SH-SY5Y (cell line): ENCODE measurements around the gene PCNX2.

Source experiments
- GATA2 ChIP-seq: IDR thresholded peaks from 2 replicates; pipeline ENCODE4 v1.6.1; 2011; ENCODE audit warnings: mild to moderate bottlenecking, low read depth, low read length
- GATA3 ChIP-seq: IDR thresholded peaks from 2 replicates; pipeline ENCODE4 v1.6.1; 2011; ENCODE audit warnings: low read depth, mild to moderate bottlenecking, low read length, moderate library complexity

Gene PCNX2

GRCh38 chr1:232940262-232940661 is 355.3 kb downstream of the PCNX2 start:
- TF ChIP-seq GATA2: no peak
- no peak for TF ChIP-seq GATA3

DNA sequence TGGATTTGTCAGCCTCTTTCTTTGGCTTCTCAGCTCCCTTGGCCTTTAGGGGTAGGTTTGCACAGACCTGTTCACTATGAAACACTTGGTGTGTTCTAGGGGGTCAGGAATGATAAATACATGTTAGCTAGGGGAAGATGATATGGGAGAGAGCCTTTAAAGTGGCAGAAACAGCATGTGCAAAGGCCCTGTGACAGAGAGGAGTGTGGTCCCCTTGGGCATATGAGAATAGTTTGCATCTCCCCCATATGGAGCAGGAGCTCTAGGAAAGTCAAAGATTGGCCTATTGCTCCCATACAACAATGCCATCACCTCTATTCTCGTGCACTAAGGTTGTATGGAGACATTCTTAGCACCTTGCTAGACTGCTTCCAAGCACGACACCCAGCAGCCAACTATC is 355.8 kb downstream of the PCNX2 start:
- TF ChIP-seq GATA2 (no peak), GATA3 (no peak)

DNA sequence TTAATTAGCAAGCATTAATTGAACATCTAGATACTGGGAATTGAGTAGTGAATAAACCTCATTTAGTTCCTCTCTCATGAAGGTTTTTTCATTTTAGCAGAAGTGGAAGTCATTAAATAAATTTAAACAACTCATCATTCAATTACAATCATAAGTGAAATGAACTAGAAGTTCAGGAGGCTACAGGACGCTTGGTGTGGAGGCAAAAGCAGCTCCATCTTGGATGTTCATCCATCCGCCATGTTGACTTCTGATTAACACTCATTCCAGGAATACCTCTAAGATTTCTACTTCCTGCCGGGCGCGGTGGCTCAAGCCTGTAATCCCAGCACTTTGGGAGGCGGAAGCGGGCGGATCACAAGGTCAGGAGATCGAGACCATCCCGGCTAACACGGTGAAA is 356.6 kb downstream of the PCNX2 start:
- no peak for TF ChIP-seq GATA2
- TF ChIP-seq GATA3: no peak

GRCh38 chr1:232937741-232938375 is 357.7 kb downstream of the PCNX2 start:
- TF ChIP-seq GATA3 (no peak), GATA2 (no peak)

- TF ChIP-seq GATA3: no peak
- no peak for TF ChIP-seq GATA2
These were observed 358.6 kb downstream of the PCNX2 start for GRCh38 chr1:232936941-232937340.
